ENCODE measurements around the gene PEX1. TPM values are rescaled to one million over a fixed set of nuclear protein-coding genes. Genes with fewer than 3 reads are reported as not detected.

The PEX1 gene
- total and polyA plus RNA-seq, 8 donors = 12.4 to 53.9 (median 42.6) TPM

DNA sequence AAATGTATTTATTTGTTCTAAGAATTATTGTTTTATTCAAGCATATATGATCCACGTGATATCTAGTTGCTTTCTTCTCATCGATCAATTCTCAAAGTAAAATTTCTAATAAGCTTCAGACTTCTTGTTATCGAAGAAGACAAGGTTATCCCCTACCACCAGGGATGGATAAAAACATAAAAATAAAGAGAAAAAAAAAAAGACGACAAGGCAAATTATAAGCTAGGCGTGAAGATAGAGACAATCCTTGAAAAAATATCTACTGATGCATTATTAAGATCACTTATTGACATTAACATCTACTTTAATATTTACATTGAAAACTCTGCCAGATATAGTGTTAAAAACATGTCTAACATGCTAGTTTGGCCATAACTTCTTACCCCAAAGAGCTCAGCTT lies 19.4 kb downstream of the PEX1 start:
- peaks cover 0 to 30% of the 10 kb centered on the region in 2 donors for H3K36me3 ChIP-seq
- intact Hi-C loops (cut with DNase I) = no loop called here
- H3K4me3 ChIP-seq = no peak overlapping the region
- H3K4me1 ChIP-seq = no peaks in the 10 kb centered on the region
- no peaks in the 10 kb centered on the region for H3K27me3 ChIP-seq
- H3K9me3 ChIP-seq = no peaks in the 10 kb centered on the region
- H3K27ac ChIP-seq = no peak overlapping the region
- TF ChIP-seq, protein P1, sequence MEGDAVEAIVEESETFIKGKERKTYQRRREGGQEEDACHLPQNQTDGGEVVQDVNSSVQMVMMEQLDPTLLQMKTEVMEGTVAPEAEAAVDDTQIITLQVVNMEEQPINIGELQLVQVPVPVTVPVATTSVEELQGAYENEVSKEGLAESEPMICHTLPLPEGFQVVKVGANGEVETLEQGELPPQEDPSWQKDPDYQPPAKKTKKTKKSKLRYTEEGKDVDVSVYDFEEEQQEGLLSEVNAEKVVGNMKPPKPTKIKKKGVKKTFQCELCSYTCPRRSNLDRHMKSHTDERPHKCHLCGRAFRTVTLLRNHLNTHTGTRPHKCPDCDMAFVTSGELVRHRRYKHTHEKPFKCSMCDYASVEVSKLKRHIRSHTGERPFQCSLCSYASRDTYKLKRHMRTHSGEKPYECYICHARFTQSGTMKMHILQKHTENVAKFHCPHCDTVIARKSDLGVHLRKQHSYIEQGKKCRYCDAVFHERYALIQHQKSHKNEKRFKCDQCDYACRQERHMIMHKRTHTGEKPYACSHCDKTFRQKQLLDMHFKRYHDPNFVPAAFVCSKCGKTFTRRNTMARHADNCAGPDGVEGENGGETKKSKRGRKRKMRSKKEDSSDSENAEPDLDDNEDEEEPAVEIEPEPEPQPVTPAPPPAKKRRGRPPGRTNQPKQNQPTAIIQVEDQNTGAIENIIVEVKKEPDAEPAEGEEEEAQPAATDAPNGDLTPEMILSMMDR (IDR thresholded peaks at IDR 0.05) = no peak
- DNase-seq = no peak
- no peak for ATAC-seq

DNA sequence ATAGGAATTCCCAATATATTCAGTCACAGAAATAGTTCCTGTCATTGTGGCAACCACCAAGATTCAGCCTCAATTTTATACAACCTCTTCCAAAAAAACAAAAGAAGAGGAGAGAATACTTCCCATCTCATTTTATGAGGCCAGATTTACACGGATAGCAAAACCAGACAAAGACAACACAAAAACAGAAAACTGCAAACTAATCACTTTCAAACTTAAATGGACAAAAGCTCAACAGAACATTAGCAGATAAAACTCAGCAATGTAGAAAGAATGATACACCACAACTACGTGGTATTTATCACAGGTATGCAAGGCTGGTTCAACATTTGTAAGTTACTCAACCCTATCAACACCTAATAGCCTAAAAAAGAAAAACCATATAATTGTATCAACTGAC lies 22.0 kb downstream of the PEX1 start:
- Histone ChIP-seq H3K27me3 (no peaks in the 10 kb centered on the region), H3K36me3 (peaks cover 0 to 40% of the 10 kb centered on the region in 2 donors), H3K4me1 (no peaks in the 10 kb centered on the region), H3K4me3 (no peak overlapping the region), H3K27ac (no peak overlapping the region), H3K9me3 (no peaks in the 10 kb centered on the region)
- no peak for ATAC-seq
- DNase-seq = no peak
- intact Hi-C loops (cut with DNase I) = no loop called here
- TF ChIP-seq, protein P1 (IDR thresholded peaks at IDR 0.05) = no peak

DNA sequence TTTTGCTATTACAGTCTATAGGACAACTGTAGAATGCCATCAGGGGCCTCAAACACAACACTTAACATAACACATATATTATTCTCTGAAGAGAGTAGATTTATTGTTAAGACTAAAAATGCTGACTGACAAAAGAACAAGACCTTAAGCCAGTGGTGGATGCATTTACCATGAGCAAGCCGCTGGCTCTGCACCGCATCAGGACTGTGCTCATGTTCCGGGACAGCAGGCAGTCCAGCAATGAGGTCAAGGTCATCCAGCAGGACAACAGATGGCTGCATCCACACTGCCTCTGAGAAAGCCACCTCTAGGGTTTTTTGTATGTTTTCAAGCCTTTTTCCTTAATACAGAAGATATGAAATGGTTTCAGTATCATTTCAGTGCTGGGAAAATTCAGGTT lies 23.8 kb downstream of the PEX1 start:
- no peak overlapping the region for H3K4me3 ChIP-seq
- intact Hi-C loops (cut with DNase I) = no loop called here
- H3K27ac ChIP-seq = no peak overlapping the region
- TF ChIP-seq, protein P1 (IDR thresholded peaks at IDR 0.05) = no peak
- no peaks in the 10 kb centered on the region for H3K9me3 ChIP-seq
- no peak for ATAC-seq
- H3K4me1 ChIP-seq = no peaks in the 10 kb centered on the region
- no peaks in the 10 kb centered on the region for H3K27me3 ChIP-seq
- no peak for DNase-seq
- H3K36me3 ChIP-seq = peaks cover 0 to 47% of the 10 kb centered on the region in 2 donors

DNA sequence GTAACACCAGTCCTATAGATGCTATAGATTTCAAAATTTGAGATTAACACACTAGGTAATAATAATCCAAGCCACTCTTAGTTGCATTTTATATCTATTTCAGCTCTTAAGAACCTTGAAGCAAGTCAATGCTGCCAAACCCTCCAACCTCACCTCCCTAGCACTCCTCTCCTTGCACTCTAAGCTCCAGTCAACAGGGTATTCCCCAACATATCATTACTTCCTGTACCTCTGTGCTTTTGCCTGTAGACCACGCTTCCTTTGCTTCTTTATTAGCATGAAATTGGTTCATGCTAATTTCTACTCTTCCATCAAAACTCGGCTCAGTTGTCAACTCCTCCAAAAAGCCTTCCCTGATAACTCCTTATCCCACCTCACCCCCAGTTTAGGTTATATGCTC lies 24.6 kb downstream of the PEX1 start:
- intact Hi-C loops (cut with DNase I) = no loop called here
- H3K9me3 ChIP-seq = no peaks in the 10 kb centered on the region
- no peaks in the 10 kb centered on the region for H3K4me1 ChIP-seq
- TF ChIP-seq, protein P1 (IDR thresholded peaks at IDR 0.05) = no peak
- peaks cover 0 to 53% of the 10 kb centered on the region in 2 donors for H3K36me3 ChIP-seq
- H3K27me3 ChIP-seq = no peaks in the 10 kb centered on the region
- no peak overlapping the region for H3K4me3 ChIP-seq
- ATAC-seq (no peak), DNase-seq (no peak)
- H3K27ac ChIP-seq = no peak overlapping the region

DNA sequence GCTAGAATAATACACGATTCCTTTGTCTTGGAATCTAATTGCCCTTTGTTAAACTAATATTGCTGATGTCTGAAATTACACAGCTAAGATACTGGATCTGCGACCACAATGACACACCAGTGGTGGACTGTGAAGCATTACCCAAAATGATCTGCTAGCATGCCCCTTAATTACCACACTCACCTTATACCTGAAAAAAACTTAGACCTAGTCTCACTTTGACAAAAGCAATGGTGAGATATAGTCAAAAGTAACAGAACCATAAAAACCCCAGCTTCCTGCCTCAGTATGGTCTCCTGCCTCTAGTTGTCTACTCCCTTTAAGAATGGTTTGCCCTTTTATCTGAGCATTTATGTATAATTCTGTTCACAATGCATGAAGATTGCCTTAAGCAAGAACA lies 29.8 kb downstream of the PEX1 start:
- H3K36me3 ChIP-seq = peaks cover 0 to 58% of the 10 kb centered on the region in 2 donors
- H3K4me3 ChIP-seq = no peak overlapping the region
- TF ChIP-seq, protein P1 (IDR thresholded peaks at IDR 0.05) = no peak
- H3K27me3 ChIP-seq = no peaks in the 10 kb centered on the region
- DNase-seq (no peak), ATAC-seq (no peak)
- H3K27ac ChIP-seq = no peak overlapping the region
- no peaks in the 10 kb centered on the region for H3K9me3 ChIP-seq
- H3K4me1 ChIP-seq = no peaks in the 10 kb centered on the region
- intact Hi-C loops (cut with DNase I) = no loop called here
